ENCODE results near the gene TSPAN11.

DNA sequence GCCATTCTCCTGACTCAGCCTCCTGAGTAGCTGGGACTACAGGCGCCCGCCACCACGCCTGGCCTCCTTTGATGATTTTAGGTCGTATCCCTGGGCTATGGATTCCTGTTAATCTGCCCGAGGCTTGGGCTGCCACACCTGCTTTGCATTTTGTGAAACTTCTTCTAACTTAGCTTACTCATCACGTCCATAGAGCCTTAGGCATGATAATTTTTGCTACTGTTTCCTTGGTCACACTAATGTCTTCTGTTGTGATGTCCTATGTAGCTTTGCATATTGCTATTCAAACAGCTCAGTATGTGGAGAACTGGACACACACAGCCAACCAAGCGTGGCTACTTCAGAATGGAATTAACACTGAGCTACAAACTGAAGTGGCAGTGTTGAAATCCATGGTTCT lies 99.7 kb downstream of the TSPAN11 start:
- TF ChIP-seq, protein P1, sequence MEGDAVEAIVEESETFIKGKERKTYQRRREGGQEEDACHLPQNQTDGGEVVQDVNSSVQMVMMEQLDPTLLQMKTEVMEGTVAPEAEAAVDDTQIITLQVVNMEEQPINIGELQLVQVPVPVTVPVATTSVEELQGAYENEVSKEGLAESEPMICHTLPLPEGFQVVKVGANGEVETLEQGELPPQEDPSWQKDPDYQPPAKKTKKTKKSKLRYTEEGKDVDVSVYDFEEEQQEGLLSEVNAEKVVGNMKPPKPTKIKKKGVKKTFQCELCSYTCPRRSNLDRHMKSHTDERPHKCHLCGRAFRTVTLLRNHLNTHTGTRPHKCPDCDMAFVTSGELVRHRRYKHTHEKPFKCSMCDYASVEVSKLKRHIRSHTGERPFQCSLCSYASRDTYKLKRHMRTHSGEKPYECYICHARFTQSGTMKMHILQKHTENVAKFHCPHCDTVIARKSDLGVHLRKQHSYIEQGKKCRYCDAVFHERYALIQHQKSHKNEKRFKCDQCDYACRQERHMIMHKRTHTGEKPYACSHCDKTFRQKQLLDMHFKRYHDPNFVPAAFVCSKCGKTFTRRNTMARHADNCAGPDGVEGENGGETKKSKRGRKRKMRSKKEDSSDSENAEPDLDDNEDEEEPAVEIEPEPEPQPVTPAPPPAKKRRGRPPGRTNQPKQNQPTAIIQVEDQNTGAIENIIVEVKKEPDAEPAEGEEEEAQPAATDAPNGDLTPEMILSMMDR (IDR thresholded peaks at IDR 0.05) = no peak
- no peak for TF ChIP-seq ZFX (IDR thresholded peaks at IDR 0.05; ENCODE audit: borderline replicate concordance)

Measured in 22Rv1 (cell line).